HL-60 (cell line): ENCODE measurements around the gene MYEOV.

Experiments used
- DNase-seq, 2 experiments: peaks; one replicate each; pipeline ENCODE4 v3.0.0-alpha.2; 2010 to 2020; ENCODE audit warnings: low read depth in 1 of 2, low spot score in 1 of 2
- H3K27ac ChIP-seq: fragments of 250-450 bp; sonication (Bioruptor Pico); replicated peaks from 2 replicates; pipeline ENCODE4 v1.5.1; 2020; ENCODE audit warnings: mild to moderate bottlenecking, moderate library complexity
- H3K27me3 ChIP-seq: fragments of 250-450 bp; sonication (Bioruptor Pico); 2 replicates; pipeline ENCODE4 v1.5.1; 2021; ENCODE audit warnings: mild to moderate bottlenecking, moderate library complexity; ENCODE audit not compliant: insufficient read depth, poor library complexity, severe bottlenecking
- H3K4me3 ChIP-seq: replicated peaks from 2 replicates; pipeline ENCODE4 v1.5.1; 2011; ENCODE audit warnings: mild to moderate bottlenecking, control low read depth, low read length; ENCODE audit not compliant: insufficient read depth
- GABPA ChIP-seq: IDR thresholded peaks from 2 replicates; pipeline ENCODE4 v1.6.1; 2012; ENCODE audit warnings: low read depth
- POLR2AphosphoS5 ChIP-seq: IDR thresholded peaks from 2 replicates; pipeline ENCODE4 v1.6.1; 2012; ENCODE audit warnings: low read depth
- SPI1 ChIP-seq: IDR thresholded peaks from 2 replicates; pipeline ENCODE4 v1.6.1; 2012; ENCODE audit warnings: low read depth, mild to moderate bottlenecking, borderline replicate concordance
- TF ChIP-seq, protein P1 (sequence below): IDR thresholded peaks from 2 replicates; pipeline ENCODE4 v1.6.1; 2012; ENCODE audit warnings: low read depth; ENCODE audit not compliant: insufficient replicate concordance
- TF ChIP-seq, protein P2 (sequence below): IDR thresholded peaks from one replicate; pipeline ENCODE4 v1.5.1; 2011; ENCODE audit warnings: low read length, control low read depth, inconsistent platforms; ENCODE audit not compliant: insufficient read depth

MYEOV gene

DNA sequence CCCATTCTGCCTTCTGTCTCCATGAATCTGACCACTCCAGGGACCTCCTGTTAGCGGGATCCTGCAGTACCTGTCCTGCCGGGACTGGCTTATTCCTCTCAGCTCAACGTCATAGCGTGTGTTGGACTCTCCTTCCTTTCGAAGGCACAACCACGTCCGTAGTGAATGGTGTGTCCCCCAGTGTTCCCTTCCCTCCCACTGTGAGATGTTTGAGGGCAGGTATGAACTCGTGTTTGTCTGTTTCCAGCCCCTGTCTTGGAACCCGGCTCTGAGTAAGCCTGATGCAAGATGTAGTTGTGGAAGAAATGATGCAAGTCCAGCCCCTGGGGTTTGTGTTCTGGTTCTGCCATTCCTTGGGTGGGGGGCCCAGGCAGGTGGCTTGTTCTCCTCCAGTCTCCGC, 10.5 kb upstream of the MYEOV start:
- H3K27me3 ChIP-seq: peaks cover 2% of the 10 kb centered on the region
- no peak for DNase-seq
- no peak overlapping the region for H3K4me3 ChIP-seq
- TF ChIP-seq GABPA (no peak), POLR2AphosphoS5 (no peak), SPI1 (no peak)
- TF ChIP-seq, protein P1, sequence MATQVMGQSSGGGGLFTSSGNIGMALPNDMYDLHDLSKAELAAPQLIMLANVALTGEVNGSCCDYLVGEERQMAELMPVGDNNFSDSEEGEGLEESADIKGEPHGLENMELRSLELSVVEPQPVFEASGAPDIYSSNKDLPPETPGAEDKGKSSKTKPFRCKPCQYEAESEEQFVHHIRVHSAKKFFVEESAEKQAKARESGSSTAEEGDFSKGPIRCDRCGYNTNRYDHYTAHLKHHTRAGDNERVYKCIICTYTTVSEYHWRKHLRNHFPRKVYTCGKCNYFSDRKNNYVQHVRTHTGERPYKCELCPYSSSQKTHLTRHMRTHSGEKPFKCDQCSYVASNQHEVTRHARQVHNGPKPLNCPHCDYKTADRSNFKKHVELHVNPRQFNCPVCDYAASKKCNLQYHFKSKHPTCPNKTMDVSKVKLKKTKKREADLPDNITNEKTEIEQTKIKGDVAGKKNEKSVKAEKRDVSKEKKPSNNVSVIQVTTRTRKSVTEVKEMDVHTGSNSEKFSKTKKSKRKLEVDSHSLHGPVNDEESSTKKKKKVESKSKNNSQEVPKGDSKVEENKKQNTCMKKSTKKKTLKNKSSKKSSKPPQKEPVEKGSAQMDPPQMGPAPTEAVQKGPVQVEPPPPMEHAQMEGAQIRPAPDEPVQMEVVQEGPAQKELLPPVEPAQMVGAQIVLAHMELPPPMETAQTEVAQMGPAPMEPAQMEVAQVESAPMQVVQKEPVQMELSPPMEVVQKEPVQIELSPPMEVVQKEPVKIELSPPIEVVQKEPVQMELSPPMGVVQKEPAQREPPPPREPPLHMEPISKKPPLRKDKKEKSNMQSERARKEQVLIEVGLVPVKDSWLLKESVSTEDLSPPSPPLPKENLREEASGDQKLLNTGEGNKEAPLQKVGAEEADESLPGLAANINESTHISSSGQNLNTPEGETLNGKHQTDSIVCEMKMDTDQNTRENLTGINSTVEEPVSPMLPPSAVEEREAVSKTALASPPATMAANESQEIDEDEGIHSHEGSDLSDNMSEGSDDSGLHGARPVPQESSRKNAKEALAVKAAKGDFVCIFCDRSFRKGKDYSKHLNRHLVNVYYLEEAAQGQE: no peak
- TF ChIP-seq, protein P2, sequence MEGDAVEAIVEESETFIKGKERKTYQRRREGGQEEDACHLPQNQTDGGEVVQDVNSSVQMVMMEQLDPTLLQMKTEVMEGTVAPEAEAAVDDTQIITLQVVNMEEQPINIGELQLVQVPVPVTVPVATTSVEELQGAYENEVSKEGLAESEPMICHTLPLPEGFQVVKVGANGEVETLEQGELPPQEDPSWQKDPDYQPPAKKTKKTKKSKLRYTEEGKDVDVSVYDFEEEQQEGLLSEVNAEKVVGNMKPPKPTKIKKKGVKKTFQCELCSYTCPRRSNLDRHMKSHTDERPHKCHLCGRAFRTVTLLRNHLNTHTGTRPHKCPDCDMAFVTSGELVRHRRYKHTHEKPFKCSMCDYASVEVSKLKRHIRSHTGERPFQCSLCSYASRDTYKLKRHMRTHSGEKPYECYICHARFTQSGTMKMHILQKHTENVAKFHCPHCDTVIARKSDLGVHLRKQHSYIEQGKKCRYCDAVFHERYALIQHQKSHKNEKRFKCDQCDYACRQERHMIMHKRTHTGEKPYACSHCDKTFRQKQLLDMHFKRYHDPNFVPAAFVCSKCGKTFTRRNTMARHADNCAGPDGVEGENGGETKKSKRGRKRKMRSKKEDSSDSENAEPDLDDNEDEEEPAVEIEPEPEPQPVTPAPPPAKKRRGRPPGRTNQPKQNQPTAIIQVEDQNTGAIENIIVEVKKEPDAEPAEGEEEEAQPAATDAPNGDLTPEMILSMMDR: no peak
- H3K27ac ChIP-seq: no peak overlapping the region

DNA sequence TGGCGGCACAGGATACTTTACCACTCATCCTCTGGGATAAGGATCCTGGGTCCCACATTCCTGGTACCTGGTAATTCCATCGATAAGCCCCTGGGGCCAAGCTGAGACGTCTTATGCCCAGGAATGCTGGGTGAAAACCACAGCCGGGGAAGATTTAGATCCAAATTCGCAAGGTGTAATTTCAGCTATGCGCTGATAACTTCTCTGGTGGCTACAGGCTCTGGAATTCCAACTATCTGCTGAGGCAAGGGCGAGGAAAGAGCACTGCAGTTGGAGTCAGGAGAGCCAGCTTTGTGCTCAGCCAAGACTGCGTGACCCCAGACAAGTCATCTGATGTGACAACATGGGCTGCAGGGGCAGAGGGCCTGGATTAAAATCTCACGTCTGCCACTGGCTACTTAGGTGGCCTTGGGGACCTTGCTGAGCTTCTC, 9.9 kb upstream of the MYEOV start:
- Histone ChIP-seq H3K4me3 (no peak overlapping the region), H3K27me3 (peaks cover 2% of the 10 kb centered on the region), H3K27ac (no peak overlapping the region)
- TF ChIP-seq, protein P2: no peak
- TF ChIP-seq SPI1 (no peak), POLR2AphosphoS5 (no peak), GABPA (no peak)
- TF ChIP-seq, protein P1: no peak
- no peak for DNase-seq

DNA sequence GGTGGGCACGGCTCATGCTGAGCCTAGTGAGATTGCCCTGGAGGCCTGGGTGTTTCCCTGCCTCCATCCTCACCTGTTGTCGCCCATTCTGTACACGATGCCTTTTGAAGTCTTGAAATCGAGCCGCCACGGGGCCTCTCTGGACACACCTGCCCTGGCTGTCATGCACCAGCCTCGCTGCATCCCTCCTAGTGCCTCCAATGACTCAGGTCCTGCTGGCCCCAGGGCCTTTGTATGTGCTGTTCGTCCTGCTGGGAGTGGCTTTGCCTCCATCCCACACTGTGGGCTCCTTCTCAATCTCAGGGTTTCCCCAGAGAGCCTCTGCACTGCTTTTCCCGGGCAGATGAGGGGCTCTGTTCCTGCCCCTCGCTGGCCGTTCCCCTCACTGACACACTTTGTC, 8.9 kb upstream of the MYEOV start:
- no peak for DNase-seq
- peaks cover 2% of the 10 kb centered on the region for H3K27me3 ChIP-seq
- H3K4me3 ChIP-seq: no peak overlapping the region
- TF ChIP-seq, protein P1: no peak
- TF ChIP-seq POLR2AphosphoS5 (no peak), GABPA (no peak), SPI1 (no peak)
- TF ChIP-seq, protein P2: no peak
- H3K27ac ChIP-seq: no peak overlapping the region
